ENCODE data around the gene KY. TPM values are rescaled to one million over a fixed set of nuclear protein-coding genes. Genes with fewer than 3 reads are reported as not detected.
A peak's percentile ranks its signal among the peaks of the same experiment; 100 is the strongest.

The KY gene
- total and polyA plus RNA-seq, 4 donors: 0.05 to 0.08 TPM; not detected in 2

GRCh38 chr3:134620476-134621115 lies 30.2 kb downstream of the KY start:
- H3K4me3 ChIP-seq (ENCODE audit: low read depth in 1 of 3, low read length in 3 of 3): no peak overlapping the region
- H3K27ac ChIP-seq (ENCODE audit: low read depth in 1 of 2, low read length in 2 of 2): no peak overlapping the region
- TF ChIP-seq GABPA (IDR thresholded peaks at IDR 0.05 in 1 of 2, conservative IDR thresholded peaks at IDR 0.05 in 1 of 2) (no peak), FOXA1 (IDR thresholded peaks at IDR 0.05) (no peak), RXRA (IDR thresholded peaks at IDR 0.05) (no peak), CTCF (IDR thresholded peaks at IDR 0.05; ENCODE audit: low read depth, low read length, missing input control) (no peak), FOXA2 (IDR thresholded peaks at IDR 0.05) (no peak), NR2F2 (IDR thresholded peaks at IDR 0.05) (no peak), HNF4G (IDR thresholded peaks at IDR 0.05) (no peak), YY1 (IDR thresholded peaks at IDR 0.05) (no peak), SP1 (IDR thresholded peaks at IDR 0.05) (no peak), TAF1 (conservative IDR thresholded peaks at IDR 0.05) (no peak), RAD21 (IDR thresholded peaks at IDR 0.05) (no peak), JUND (IDR thresholded peaks at IDR 0.05) (no peak)
- TF ChIP-seq, protein P1, sequence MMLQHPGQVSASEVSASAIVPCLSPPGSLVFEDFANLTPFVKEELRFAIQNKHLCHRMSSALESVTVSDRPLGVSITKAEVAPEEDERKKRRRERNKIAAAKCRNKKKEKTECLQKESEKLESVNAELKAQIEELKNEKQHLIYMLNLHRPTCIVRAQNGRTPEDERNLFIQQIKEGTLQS (IDR thresholded peaks at IDR 0.05): no peak
- TF ChIP-seq, protein P2, sequence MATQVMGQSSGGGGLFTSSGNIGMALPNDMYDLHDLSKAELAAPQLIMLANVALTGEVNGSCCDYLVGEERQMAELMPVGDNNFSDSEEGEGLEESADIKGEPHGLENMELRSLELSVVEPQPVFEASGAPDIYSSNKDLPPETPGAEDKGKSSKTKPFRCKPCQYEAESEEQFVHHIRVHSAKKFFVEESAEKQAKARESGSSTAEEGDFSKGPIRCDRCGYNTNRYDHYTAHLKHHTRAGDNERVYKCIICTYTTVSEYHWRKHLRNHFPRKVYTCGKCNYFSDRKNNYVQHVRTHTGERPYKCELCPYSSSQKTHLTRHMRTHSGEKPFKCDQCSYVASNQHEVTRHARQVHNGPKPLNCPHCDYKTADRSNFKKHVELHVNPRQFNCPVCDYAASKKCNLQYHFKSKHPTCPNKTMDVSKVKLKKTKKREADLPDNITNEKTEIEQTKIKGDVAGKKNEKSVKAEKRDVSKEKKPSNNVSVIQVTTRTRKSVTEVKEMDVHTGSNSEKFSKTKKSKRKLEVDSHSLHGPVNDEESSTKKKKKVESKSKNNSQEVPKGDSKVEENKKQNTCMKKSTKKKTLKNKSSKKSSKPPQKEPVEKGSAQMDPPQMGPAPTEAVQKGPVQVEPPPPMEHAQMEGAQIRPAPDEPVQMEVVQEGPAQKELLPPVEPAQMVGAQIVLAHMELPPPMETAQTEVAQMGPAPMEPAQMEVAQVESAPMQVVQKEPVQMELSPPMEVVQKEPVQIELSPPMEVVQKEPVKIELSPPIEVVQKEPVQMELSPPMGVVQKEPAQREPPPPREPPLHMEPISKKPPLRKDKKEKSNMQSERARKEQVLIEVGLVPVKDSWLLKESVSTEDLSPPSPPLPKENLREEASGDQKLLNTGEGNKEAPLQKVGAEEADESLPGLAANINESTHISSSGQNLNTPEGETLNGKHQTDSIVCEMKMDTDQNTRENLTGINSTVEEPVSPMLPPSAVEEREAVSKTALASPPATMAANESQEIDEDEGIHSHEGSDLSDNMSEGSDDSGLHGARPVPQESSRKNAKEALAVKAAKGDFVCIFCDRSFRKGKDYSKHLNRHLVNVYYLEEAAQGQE (IDR thresholded peaks at IDR 0.05): no peak
- TF ChIP-seq, protein P3, sequence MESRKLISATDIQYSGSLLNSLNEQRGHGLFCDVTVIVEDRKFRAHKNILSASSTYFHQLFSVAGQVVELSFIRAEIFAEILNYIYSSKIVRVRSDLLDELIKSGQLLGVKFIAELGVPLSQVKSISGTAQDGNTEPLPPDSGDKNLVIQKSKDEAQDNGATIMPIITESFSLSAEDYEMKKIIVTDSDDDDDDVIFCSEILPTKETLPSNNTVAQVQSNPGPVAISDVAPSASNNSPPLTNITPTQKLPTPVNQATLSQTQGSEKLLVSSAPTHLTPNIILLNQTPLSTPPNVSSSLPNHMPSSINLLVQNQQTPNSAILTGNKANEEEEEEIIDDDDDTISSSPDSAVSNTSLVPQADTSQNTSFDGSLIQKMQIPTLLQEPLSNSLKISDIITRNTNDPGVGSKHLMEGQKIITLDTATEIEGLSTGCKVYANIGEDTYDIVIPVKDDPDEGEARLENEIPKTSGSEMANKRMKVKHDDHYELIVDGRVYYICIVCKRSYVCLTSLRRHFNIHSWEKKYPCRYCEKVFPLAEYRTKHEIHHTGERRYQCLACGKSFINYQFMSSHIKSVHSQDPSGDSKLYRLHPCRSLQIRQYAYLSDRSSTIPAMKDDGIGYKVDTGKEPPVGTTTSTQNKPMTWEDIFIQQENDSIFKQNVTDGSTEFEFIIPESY (IDR thresholded peaks at IDR 0.05): no peak
- no peaks in the 10 kb centered on the region for H3K36me3 ChIP-seq (ENCODE audit: control insufficient read depth in 4 of 4, insufficient read depth in 3 of 4, low read depth in 1 of 4, low read length in 3 of 4)
- H3K27me3 ChIP-seq (ENCODE audit: control insufficient read depth in 4 of 4, insufficient read depth in 4 of 4, low read length in 3 of 4): no peaks in the 10 kb centered on the region
- DNase-seq (ENCODE audit: low spot score): peak; percentile 21
- H3K9ac ChIP-seq (ENCODE audit: low read depth in 1 of 2, low read length in 2 of 2): no peak overlapping the region
- H3K4me1 ChIP-seq (ENCODE audit: control insufficient read depth in 4 of 4, insufficient read depth in 4 of 4, low read length in 3 of 4): peaks cover 0 to 2% (median 0%) of the 10 kb centered on the region in 4 donors
- WGBS: 92% methylated on average over 5 of the region's 5 CpGs
- no peaks in the 10 kb centered on the region for H3K9me3 ChIP-seq (ENCODE audit: control insufficient read depth in 4 of 4, low read length in 3 of 4)

GRCh38 chr3:134619884-134620445 lies 30.9 kb downstream of the KY start:
- no peak overlapping the region for H3K4me3 ChIP-seq (ENCODE audit: low read depth in 1 of 3, low read length in 3 of 3)
- no peaks in the 10 kb centered on the region for H3K9me3 ChIP-seq (ENCODE audit: control insufficient read depth in 4 of 4, low read length in 3 of 4)
- DNase-seq (ENCODE audit: low spot score): no peak

More at GRCh38 chr3:134619884-134620445, 30.9 kb downstream of the KY start:
- TF ChIP-seq FOXA1 (IDR thresholded peaks at IDR 0.05): no peak
- peaks cover 0 to 2% (median 0%) of the 10 kb centered on the region in 4 donors for H3K4me1 ChIP-seq (ENCODE audit: control insufficient read depth in 4 of 4, insufficient read depth in 4 of 4, low read length in 3 of 4)
- no peaks in the 10 kb centered on the region for H3K27me3 ChIP-seq (ENCODE audit: control insufficient read depth in 4 of 4, insufficient read depth in 4 of 4, low read length in 3 of 4)
- no peaks in the 10 kb centered on the region for H3K36me3 ChIP-seq (ENCODE audit: control insufficient read depth in 4 of 4, insufficient read depth in 3 of 4, low read depth in 1 of 4, low read length in 3 of 4)
- H3K9ac ChIP-seq (ENCODE audit: low read depth in 1 of 2, low read length in 2 of 2): no peak overlapping the region
- H3K27ac ChIP-seq (ENCODE audit: low read depth in 1 of 2, low read length in 2 of 2): no peak overlapping the region
- 92% methylated on average over 8 of the region's 8 CpGs for WGBS

Data from liver (tissue), 9 donors.